GM23338 (cell line): ENCODE data around the gene IRF1. TPM values are rescaled to one million over a fixed set of nuclear protein-coding genes. Genes with fewer than 3 reads are reported as not detected.

ENCODE experiments used
- ATAC-seq: fragments of 200-7000 bp; cut with Tn5 transposase; 3 replicates; pipeline ENCODE4 v1.9.1; 2020
- DNase-seq: peaks from one replicate; pipeline ENCODE4 v3.0.0-alpha.2; 2015; ENCODE audit warnings: low spot score
- H2AFZ ChIP-seq: fragments of 200-600 bp; sonication (generic); 2 replicates; pipeline ENCODE4 v1.8.0; 2016; ENCODE audit warnings: antibody characterized with exemption, mild to moderate bottlenecking, moderate library complexity
- H3F3A ChIP-seq: fragments of 200-600 bp; sonication (generic); replicated peaks from 2 replicates; pipeline ENCODE4 v1.8.0; 2017; ENCODE audit warnings: antibody characterized with exemption, mixed run types, low read depth
- H3K27ac ChIP-seq: fragments of 200-600 bp; sonication (generic); 2 replicates; pipeline ENCODE4 v1.6.1; 2016; ENCODE audit warnings: low read depth
- H3K27me3 ChIP-seq: fragments of 200-600 bp; sonication (generic); 2 replicates; pipeline ENCODE4 v1.8.0; 2016; ENCODE audit warnings: mild to moderate bottlenecking, mixed run types, moderate library complexity; ENCODE audit not compliant: insufficient read depth
- H3K36me3 ChIP-seq: fragments of 200-600 bp; sonication (generic); 2 replicates; pipeline ENCODE4 v1.8.0; 2016; ENCODE audit warnings: mild to moderate bottlenecking; ENCODE audit not compliant: insufficient read depth
- H3K4me1 ChIP-seq: fragments of 200-600 bp; sonication (generic); 2 replicates; pipeline ENCODE4 v1.8.0; 2016; ENCODE audit warnings: mild to moderate bottlenecking, moderate library complexity; ENCODE audit not compliant: insufficient read depth
- H3K4me2 ChIP-seq: fragments of 200-600 bp; sonication (generic); 2 replicates; pipeline ENCODE4 v1.7.1; 2017; ENCODE audit warnings: mixed run types
- H3K4me3 ChIP-seq: fragments of 200-600 bp; sonication (generic); 2 replicates; pipeline ENCODE4 v1.6.1; 2016; ENCODE audit warnings: mixed run types
- H3K79me2 ChIP-seq: fragments of 200-600 bp; sonication (generic); replicated peaks from 2 replicates; pipeline ENCODE4 v1.8.0; 2017; ENCODE audit warnings: mild to moderate bottlenecking; ENCODE audit not compliant: insufficient read depth
- H3K9me2 ChIP-seq: fragments of 200-600 bp; sonication (generic); 2 replicates; pipeline ENCODE4 v1.8.0; 2017; ENCODE audit not compliant: insufficient read depth
- H4K20me1 ChIP-seq: fragments of 200-600 bp; sonication (generic); replicated peaks from 2 replicates; pipeline ENCODE4 v1.8.0; 2017; ENCODE audit warnings: mild to moderate bottlenecking; ENCODE audit not compliant: insufficient read depth
- H3K27ac Mint-ChIP-seq: 2 replicates; pipeline ENCODE4 v1.8.0; 2020; ENCODE audit warnings: inconsistent platforms, mild to moderate bottlenecking, moderate library complexity, mixed read lengths
- H3K27me3 Mint-ChIP-seq: 3 replicates; pipeline ENCODE4 v1.8.0; 2022; ENCODE audit warnings: low read depth, mild to moderate bottlenecking, moderate library complexity, mixed read lengths, inconsistent platforms; ENCODE audit not compliant: insufficient read depth, poor library complexity
- H3K36me3 Mint-ChIP-seq: 3 replicates; pipeline ENCODE4 v1.8.0; 2021; ENCODE audit warnings: low read depth, mild to moderate bottlenecking, inconsistent platforms, moderate library complexity, mixed read lengths
- H3K4me1 Mint-ChIP-seq: 3 replicates; pipeline ENCODE4 v1.8.0; 2020; ENCODE audit warnings: mild to moderate bottlenecking, inconsistent platforms, mixed read lengths
- H3K4me3 Mint-ChIP-seq: 3 replicates; pipeline ENCODE4 v1.8.0; 2021; ENCODE audit warnings: moderate library complexity, mild to moderate bottlenecking, inconsistent platforms, mixed read lengths
- H3K9me3 Mint-ChIP-seq: 3 replicates; pipeline ENCODE4 v1.8.0; 2020; ENCODE audit warnings: moderate library complexity, mild to moderate bottlenecking, inconsistent platforms, mixed read lengths
- CREB1 ChIP-seq: fragments of 250-450 bp; sonication (Bioruptor Pico); IDR thresholded peaks from 2 replicates; pipeline ENCODE4 v1.5.0; 2020; ENCODE audit warnings: low read depth, mild to moderate bottlenecking, moderate library complexity
- ETS1 ChIP-seq: IDR thresholded peaks from 2 replicates; pipeline ENCODE4 v1.6.1; 2016; ENCODE audit warnings: antibody characterized with exemption
- EZH2 ChIP-seq: fragments of 200-600 bp; sonication (generic); IDR thresholded peaks from one replicate; pipeline ENCODE4 v1.8.0; 2017; ENCODE audit warnings: antibody characterized with exemption, mild to moderate bottlenecking, low read depth; ENCODE audit not compliant: unreplicated experiment
- EZH2phosphoT487 ChIP-seq: fragments of 200-600 bp; sonication (generic); IDR thresholded peaks from one replicate; pipeline ENCODE4 v1.8.1; 2018; ENCODE audit warnings: antibody characterized with exemption; ENCODE audit not compliant: unreplicated experiment
- JUNB ChIP-seq: IDR thresholded peaks from one replicate; pipeline ENCODE4 v1.6.1; 2016; ENCODE audit warnings: antibody characterized with exemption; ENCODE audit not compliant: unreplicated experiment
- NANOG ChIP-seq: IDR thresholded peaks from 2 replicates; pipeline ENCODE4 v1.6.1; 2016; ENCODE audit warnings: antibody characterized with exemption, borderline replicate concordance
- POLR2AphosphoS5 ChIP-seq: IDR thresholded peaks from 2 replicates; pipeline ENCODE4 v1.6.1; 2016; ENCODE audit warnings: antibody characterized with exemption, low read depth
- REST ChIP-seq: IDR thresholded peaks from one replicate; pipeline ENCODE4 v1.6.1; 2018; ENCODE audit warnings: antibody characterized with exemption; ENCODE audit not compliant: unreplicated experiment
- STAT1 ChIP-seq: IDR thresholded peaks from one replicate; pipeline ENCODE4 v1.6.1; 2016; ENCODE audit warnings: antibody characterized with exemption; ENCODE audit not compliant: unreplicated experiment
- ZNF114 ChIP-seq: fragments of 250-450 bp; sonication (Bioruptor Pico); IDR thresholded peaks from 2 replicates; pipeline ENCODE4 v1.5.0; 2020; ENCODE audit warnings: mild to moderate bottlenecking, moderate library complexity
- ZNF331 ChIP-seq: fragments of 250-450 bp; sonication (Bioruptor Pico); IDR thresholded peaks from 2 replicates; pipeline ENCODE4 v1.5.0; 2020; ENCODE audit warnings: low read depth, mild to moderate bottlenecking, moderate library complexity
- polyA plus RNA-seq: library from polyadenylated mRNA; unstranded; fragments of >200 nt; fragmentation: Nextera tagmentation; extraction: Ambion mirVana; gene quantifications from 2 replicates; pipeline ENCODE4 v1.2.1, GENCODE V29; 2016
- total RNA-seq: library from RNA; depleted of rRNA; stranded (reverse); fragments of >200 nt; shearing (Covaris generic); gene quantifications from 2 replicates; pipeline ENCODE4 v1.2.3, GENCODE V29; 2014
- TF ChIP-seq, protein P1 (sequence below), 2 experiments: fragments of 200-600 bp in 1 of 2; sonication (generic) in 1 of 2; conservative IDR thresholded peaks; 2 replicates each; pipeline versions ENCODE4 v1.5.1 to v1.6.1; 2016 to 2017; ENCODE audit warnings: antibody characterized with exemption in 2 of 2, low read depth in 2 of 2, mild to moderate bottlenecking in 2 of 2, moderate library complexity in 1 of 2

Gene IRF1
- total and polyA plus RNA-seq, 2 experiments from 2014 or later, result 6.9 to 8.6 TPM

- no peak for TF ChIP-seq CREB1 (CRISPR knock-in tag)
- no peak for TF ChIP-seq REST
- no peak for TF ChIP-seq EZH2
These were observed 21.8 kb downstream of the IRF1 start (continued) for GRCh38 chr5:132468656-132469379.

DNA sequence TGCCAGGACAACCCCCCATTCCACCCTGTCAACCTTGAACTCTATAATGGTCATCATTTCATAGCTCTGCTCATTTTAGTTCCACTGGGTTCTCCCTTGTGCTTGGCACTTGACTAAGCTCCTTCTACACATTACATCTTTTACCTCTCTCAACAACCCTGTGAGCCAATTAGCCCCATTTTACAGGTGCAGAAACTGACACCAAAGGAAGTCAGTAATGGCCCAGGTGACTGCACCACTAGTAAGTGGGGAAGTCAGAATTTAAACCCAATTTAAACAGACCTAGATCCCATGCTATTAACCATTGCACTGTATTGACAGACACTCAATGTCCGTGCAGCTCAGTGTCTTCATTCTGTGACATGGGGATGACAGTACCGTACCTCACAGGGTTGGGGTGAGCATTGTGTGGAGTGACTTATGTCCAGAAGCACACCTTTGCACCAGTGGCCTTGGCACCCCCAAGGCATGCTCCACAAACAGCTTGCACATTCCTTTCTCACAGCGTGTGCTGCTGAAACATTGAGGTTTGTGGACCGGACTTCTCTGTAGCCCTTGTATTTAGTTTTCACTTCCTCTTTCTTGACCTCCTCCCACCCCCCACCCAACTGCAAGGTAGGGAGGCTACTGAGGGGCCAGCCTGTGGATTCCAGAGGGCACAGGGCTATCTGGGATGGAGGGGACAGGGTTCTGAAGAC, 23.1 kb downstream of the IRF1 start:
- no peak overlapping the region for H2AFZ ChIP-seq
- H4K20me1 ChIP-seq, result no peaks in the 10 kb centered on the region
- 0 out of 2 replicates have a peak, but pooled peaks cover 4% of the 10 kb centered on the region for H3F3A ChIP-seq
- no peak overlapping the region for H3K4me3 Mint-ChIP-seq
- H3K27me3 Mint-ChIP-seq, result peaks cover 11% of the 10 kb centered on the region
- DNase-seq, result no peak
- ATAC-seq, result no peak
- H3K9me2 ChIP-seq, result no peaks in the 10 kb centered on the region
- peaks cover 33% of the 10 kb centered on the region for H3K4me1 Mint-ChIP-seq
- no peaks in the 10 kb centered on the region for H3K79me2 ChIP-seq
- no peaks in the 10 kb centered on the region for H3K27me3 ChIP-seq
- H3K27ac Mint-ChIP-seq, result no peak overlapping the region
- peaks cover 5% of the 10 kb centered on the region; the same call in 2 of the 3 replicates for H3K36me3 Mint-ChIP-seq
- no peaks in the 10 kb centered on the region for H3K36me3 ChIP-seq
- no peak overlapping the region for H3K27ac ChIP-seq
- H3K4me3 ChIP-seq, result no peak overlapping the region
- no peak overlapping the region for H3K4me2 ChIP-seq
- peaks cover 16% of the 10 kb centered on the region for H3K4me1 ChIP-seq
- peaks cover 8% of the 10 kb centered on the region; the same call in 2 of the 3 replicates for H3K9me3 Mint-ChIP-seq
- no peak for TF ChIP-seq STAT1
- no peak for TF ChIP-seq JUNB
- TF ChIP-seq EZH2phosphoT487, result no peak
- no peak for TF ChIP-seq ZNF114 (CRISPR knock-in tag)
- TF ChIP-seq, protein P1, sequence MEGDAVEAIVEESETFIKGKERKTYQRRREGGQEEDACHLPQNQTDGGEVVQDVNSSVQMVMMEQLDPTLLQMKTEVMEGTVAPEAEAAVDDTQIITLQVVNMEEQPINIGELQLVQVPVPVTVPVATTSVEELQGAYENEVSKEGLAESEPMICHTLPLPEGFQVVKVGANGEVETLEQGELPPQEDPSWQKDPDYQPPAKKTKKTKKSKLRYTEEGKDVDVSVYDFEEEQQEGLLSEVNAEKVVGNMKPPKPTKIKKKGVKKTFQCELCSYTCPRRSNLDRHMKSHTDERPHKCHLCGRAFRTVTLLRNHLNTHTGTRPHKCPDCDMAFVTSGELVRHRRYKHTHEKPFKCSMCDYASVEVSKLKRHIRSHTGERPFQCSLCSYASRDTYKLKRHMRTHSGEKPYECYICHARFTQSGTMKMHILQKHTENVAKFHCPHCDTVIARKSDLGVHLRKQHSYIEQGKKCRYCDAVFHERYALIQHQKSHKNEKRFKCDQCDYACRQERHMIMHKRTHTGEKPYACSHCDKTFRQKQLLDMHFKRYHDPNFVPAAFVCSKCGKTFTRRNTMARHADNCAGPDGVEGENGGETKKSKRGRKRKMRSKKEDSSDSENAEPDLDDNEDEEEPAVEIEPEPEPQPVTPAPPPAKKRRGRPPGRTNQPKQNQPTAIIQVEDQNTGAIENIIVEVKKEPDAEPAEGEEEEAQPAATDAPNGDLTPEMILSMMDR (conservative IDR thresholded peaks at IDR 0.05; ENCODE audit: low read depth in 2 of 2), result no peak
- no peak for TF ChIP-seq REST
- TF ChIP-seq NANOG, result no peak
- no peak for TF ChIP-seq EZH2
- TF ChIP-seq ETS1, result no peak
- no peak for TF ChIP-seq ZNF331 (CRISPR knock-in tag)
- TF ChIP-seq POLR2AphosphoS5, result no peak
